Brain microvascular endothelial cell (primary cell): Measurements from ENCODE around the gene LEMD1.
"Not testable (repeated sequence)": the region's sequence is repeated elsewhere in the genome, so short reads cannot be mapped to it uniquely, and the experiment has no call there.

ENCODE experiments used
- DNase-seq: peaks from one replicate; pipeline ENCODE4 v3.0.0-alpha.2; 2020
- H3K27ac ChIP-seq: fragments of 250-450 bp; sonication (Bioruptor Pico); 2 replicates; pipeline ENCODE4 v1.5.1; 2020; ENCODE audit warnings: mild to moderate bottlenecking, moderate library complexity
- H3K27me3 ChIP-seq: fragments of 250-450 bp; sonication (Bioruptor Pico); replicated peaks from 2 replicates; pipeline ENCODE4 v1.5.1; 2020; ENCODE audit warnings: mild to moderate bottlenecking
- H3K36me3 ChIP-seq: fragments of 250-450 bp; sonication (Bioruptor Pico); replicated peaks from 2 replicates; pipeline ENCODE4 v1.5.1; 2020; ENCODE audit warnings: mild to moderate bottlenecking
- H3K4me3 ChIP-seq: 2 replicates; pipeline ENCODE4 v1.5.1; 2011; ENCODE audit warnings: low read depth, mild to moderate bottlenecking, control low read depth, low read length, moderate library complexity
- CTCF ChIP-seq: IDR thresholded peaks from 2 replicates; pipeline ENCODE4 v1.5.1; 2011; ENCODE audit warnings: low read depth, mild to moderate bottlenecking, moderate library complexity, low read length, control low read depth, inconsistent platforms; ENCODE audit errors: missing control alignments
- in situ Hi-C: cut with HindIII; loops from 2 replicates; pipeline ENCODE4 v1.10.0; 2017; ENCODE audit warnings: low sequenced_read_pairs, low pct_ligation_motif_present

The LEMD1 gene

GRCh38 chr1:205417870-205418635 lies 3.8 kb downstream of the LEMD1 start:
- Histone ChIP-seq H3K4me3 (no peak overlapping the region), H3K36me3 (no peaks in the 10 kb centered on the region), H3K27me3 (peaks cover 13% of the 10 kb centered on the region), H3K27ac (no peak overlapping the region)
- no peak for DNase-seq
- in situ Hi-C loops: no loop called here
- TF ChIP-seq CTCF: no peak

GRCh38 chr1:205416322-205416721 lies 5.5 kb downstream of the LEMD1 start:
- peaks cover 4% of the 10 kb centered on the region for H3K27me3 ChIP-seq
- H3K4me3 ChIP-seq: no peak overlapping the region
- DNase-seq: no peak
- H3K36me3 ChIP-seq: no peaks in the 10 kb centered on the region
- H3K27ac ChIP-seq: no peak overlapping the region
- in situ Hi-C loops: no loop called here
- TF ChIP-seq CTCF: no peak

- in situ Hi-C loops: no loop called here
- TF ChIP-seq CTCF: no peak
- peaks cover 4% of the 10 kb centered on the region for H3K27me3 ChIP-seq
- DNase-seq: no peak
- H3K4me3 ChIP-seq: no peak overlapping the region
- H3K27ac ChIP-seq: no peak overlapping the region
- H3K36me3 ChIP-seq: no peaks in the 10 kb centered on the region
Observed at GRCh38 chr1:205410581-205411298, 11.1 kb downstream of the LEMD1 start.

GRCh38 chr1:205407970-205408369 lies 13.9 kb downstream of the LEMD1 start:
- no peak for TF ChIP-seq CTCF
- Histone ChIP-seq H3K36me3 (no peaks in the 10 kb centered on the region), H3K27ac (no peak overlapping the region), H3K4me3 (no peak overlapping the region), H3K27me3 (no peaks in the 10 kb centered on the region)
- DNase-seq: no peak
- in situ Hi-C loops: no loop called here

- H3K27me3 ChIP-seq, H3K4me3 ChIP-seq, H3K27ac ChIP-seq, in situ Hi-C loops, DNase-seq, H3K36me3 ChIP-seq: not testable (repeated sequence)
Observed at GRCh38 chr1:205406252-205406651, 15.6 kb downstream of the LEMD1 start.

GRCh38 chr1:205404484-205404883 lies 17.4 kb downstream of the LEMD1 start:
- H3K4me3 ChIP-seq, H3K27ac ChIP-seq, DNase-seq, H3K27me3 ChIP-seq, in situ Hi-C loops, H3K36me3 ChIP-seq: not testable (repeated sequence)
